ENCODE data around the gene NF2. TPM values are rescaled to one million over a fixed set of nuclear protein-coding genes. Genes with fewer than 3 reads are reported as not detected.

Gene NF2
- total RNA-seq, 1 donor from 2014 or later: 42.4 TPM

DNA sequence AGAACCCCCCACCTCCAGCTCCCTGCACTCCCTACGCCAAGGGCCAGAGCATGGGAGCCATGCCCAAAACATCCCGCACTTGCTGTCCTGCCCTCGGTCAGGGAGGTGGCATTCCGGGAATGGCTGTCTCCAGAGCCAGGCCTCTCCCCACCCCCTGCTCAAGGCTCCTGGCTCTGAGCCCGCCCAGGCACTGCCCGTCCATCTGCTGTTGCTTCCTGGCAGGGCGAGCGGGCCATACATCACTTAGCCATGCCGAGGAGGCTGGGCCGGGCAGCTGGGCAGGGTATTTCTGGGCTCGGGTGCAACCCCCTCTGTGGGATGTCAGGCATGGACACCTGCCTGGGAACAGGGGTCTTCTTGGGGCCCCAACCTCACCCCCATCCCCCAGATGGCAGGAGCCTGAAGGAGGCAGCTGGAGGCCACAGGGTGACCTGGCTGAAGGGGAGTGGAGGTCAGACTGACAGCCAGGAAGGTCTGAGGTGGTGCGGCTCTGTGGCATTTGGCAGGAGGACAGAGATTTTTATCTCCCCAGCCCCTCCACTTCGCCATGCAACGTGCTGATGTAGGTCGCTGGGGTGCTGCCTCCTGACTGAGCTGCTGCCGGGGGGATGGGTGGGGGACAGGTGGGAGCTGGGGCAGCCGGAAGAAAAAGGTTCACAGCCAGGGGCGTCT lies 107.6 kb downstream of the NF2 start:
- peak; percentile 25 to 40 for ATAC-seq
- H3K4me3 ChIP-seq: no peak overlapping the region
- H3K36me3 ChIP-seq: no peaks in the 10 kb centered on the region
- no peaks in the 10 kb centered on the region for H3K4me1 ChIP-seq
- peaks cover 25% of the 10 kb centered on the region for H3K27me3 ChIP-seq (ENCODE audit: low read depth)
- TF ChIP-seq, protein P1, sequence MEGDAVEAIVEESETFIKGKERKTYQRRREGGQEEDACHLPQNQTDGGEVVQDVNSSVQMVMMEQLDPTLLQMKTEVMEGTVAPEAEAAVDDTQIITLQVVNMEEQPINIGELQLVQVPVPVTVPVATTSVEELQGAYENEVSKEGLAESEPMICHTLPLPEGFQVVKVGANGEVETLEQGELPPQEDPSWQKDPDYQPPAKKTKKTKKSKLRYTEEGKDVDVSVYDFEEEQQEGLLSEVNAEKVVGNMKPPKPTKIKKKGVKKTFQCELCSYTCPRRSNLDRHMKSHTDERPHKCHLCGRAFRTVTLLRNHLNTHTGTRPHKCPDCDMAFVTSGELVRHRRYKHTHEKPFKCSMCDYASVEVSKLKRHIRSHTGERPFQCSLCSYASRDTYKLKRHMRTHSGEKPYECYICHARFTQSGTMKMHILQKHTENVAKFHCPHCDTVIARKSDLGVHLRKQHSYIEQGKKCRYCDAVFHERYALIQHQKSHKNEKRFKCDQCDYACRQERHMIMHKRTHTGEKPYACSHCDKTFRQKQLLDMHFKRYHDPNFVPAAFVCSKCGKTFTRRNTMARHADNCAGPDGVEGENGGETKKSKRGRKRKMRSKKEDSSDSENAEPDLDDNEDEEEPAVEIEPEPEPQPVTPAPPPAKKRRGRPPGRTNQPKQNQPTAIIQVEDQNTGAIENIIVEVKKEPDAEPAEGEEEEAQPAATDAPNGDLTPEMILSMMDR (IDR thresholded peaks at IDR 0.05): no peak
- no peaks in the 10 kb centered on the region for H3K9me3 ChIP-seq
- intact Hi-C loops (cut with DNase I): no loop called here
- DNase-seq: no peak
- no peak overlapping the region for H3K27ac ChIP-seq

DNA sequence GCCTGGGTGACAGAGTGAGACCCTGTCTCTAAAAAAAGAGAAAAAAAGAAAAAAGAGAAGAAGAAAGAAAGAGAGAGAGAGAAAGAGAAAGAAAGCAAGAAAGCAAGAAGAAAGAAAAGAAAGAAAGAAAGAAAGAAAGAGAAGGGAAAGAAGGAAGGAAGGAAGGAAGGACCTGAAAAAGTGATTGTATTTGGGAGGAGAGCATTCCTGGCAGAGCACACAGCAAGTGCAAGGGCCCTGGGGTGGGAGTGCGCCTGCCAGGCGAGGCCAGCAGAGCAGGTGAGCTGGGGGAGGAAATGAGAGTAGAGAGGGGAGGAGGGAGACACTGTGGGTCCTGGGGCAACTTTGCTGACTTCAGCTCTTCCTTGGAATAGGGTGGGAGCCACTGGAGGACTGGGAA lies 108.7 kb downstream of the NF2 start:
- intact Hi-C loops (cut with DNase I): no loop called here
- no peak for ATAC-seq
- Histone ChIP-seq H3K36me3 (no peaks in the 10 kb centered on the region), H3K27ac (no peak overlapping the region), H3K9me3 (no peaks in the 10 kb centered on the region), H3K27me3 (ENCODE audit: low read depth) (peaks cover 31% of the 10 kb centered on the region), H3K4me3 (no peak overlapping the region), H3K4me1 (no peaks in the 10 kb centered on the region)
- TF ChIP-seq, protein P1 (IDR thresholded peaks at IDR 0.05): no peak
- DNase-seq: no peak

DNA sequence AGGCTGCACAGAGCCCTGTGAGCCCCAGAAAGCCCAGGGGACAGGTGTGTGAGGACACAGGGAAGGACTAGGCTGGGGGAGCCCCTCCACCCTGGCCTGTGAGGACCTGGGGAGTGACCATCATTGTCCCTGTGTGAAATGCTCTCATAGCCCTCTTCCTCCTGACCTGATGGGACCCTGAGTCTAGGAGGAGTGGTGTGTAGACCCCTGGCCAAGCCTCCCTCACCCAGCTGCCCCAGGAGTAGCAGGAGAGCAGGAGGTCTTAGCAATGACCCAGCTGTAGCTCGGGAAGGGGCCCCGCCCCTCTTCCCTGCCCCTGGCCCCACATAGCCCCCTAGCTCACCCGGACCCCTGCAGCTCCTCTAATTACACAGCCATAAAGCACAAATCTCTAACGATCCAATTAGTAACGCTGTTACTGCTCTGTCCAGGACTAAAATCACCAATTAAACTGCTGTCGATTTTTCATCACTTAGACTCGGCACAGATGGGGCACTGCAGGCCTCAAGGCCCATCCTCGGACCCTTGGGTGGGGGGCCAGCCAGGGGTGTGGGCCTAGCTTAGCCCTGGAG lies 109.8 kb downstream of the NF2 start:
- no peak for ATAC-seq
- intact Hi-C loops (cut with DNase I): no loop called here
- H3K27ac ChIP-seq: no peak overlapping the region

DNA sequence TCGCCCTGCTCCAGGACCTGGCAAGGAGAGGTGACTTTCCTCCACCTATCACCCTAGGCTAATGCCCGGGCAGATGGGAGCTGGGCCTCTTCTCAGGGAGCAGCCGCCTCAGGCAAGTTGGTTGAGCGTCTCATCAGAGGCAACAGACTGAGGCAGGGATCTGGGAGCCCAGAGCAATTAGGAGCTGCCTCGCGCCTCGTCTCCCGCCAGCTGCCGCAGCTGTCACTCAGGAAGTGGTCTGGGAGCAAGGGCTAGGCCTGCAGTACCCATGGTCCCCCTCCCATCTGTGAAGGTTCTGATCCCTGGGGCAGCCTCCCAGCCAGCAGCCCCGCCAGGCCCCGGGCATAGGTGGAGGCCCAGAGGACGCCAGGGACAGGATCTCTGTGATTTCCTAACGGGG lies 111.8 kb downstream of the NF2 start:
- no peaks in the 10 kb centered on the region for H3K9me3 ChIP-seq
- intact Hi-C loops (cut with DNase I): no loop called here
- DNase-seq (no peak), ATAC-seq (no peak)
- H3K4me3 ChIP-seq: no peak overlapping the region
- no peak overlapping the region for H3K27ac ChIP-seq
- no peaks in the 10 kb centered on the region for H3K36me3 ChIP-seq
- no peaks in the 10 kb centered on the region for H3K4me1 ChIP-seq
- TF ChIP-seq, protein P1 (IDR thresholded peaks at IDR 0.05): no peak
- peaks cover 49% of the 10 kb centered on the region for H3K27me3 ChIP-seq (ENCODE audit: low read depth)

More for the DNA sequence above, 109.8 kb downstream of the NF2 start:
- TF ChIP-seq, protein P1 (IDR thresholded peaks at IDR 0.05): no peak
- Histone ChIP-seq H3K4me1 (no peaks in the 10 kb centered on the region), H3K27me3 (ENCODE audit: low read depth) (peaks cover 39% of the 10 kb centered on the region), H3K9me3 (no peaks in the 10 kb centered on the region), H3K4me3 (no peak overlapping the region), H3K36me3 (no peaks in the 10 kb centered on the region)
- DNase-seq: no peak

DNA sequence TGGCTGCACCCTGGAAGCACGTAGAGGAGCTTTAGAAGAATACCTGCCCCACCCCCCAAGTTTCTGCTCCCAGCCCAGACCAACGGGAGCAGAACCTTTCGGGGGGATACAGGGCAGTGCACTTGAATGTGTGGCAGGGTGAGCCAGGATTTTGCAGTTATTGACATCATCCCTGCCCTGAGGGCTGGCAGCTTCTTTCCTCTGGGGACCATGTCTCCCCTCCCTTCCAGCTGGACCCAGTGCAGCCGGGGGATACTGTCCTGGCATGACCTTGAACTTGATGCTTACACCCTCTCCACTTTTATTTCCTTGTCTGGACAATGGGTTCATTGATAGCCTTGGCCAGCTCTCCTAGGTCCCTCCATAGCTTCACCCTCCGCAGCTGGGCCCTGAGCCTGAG lies 112.3 kb downstream of the NF2 start:
- no peak overlapping the region for H3K4me3 ChIP-seq
- peaks cover 50% of the 10 kb centered on the region for H3K27me3 ChIP-seq (ENCODE audit: low read depth)
- intact Hi-C loops (cut with DNase I): no loop called here
- TF ChIP-seq, protein P1 (IDR thresholded peaks at IDR 0.05): no peak
- ATAC-seq: no peak
- DNase-seq: no peak
- no peaks in the 10 kb centered on the region for H3K9me3 ChIP-seq
- H3K4me1 ChIP-seq: no peaks in the 10 kb centered on the region
- H3K36me3 ChIP-seq: no peaks in the 10 kb centered on the region
- H3K27ac ChIP-seq: no peak overlapping the region

Data from lower lobe of right lung (tissue), 2 donors.